GM18867 (cell line): Measurements from ENCODE around the gene NUP88.

Experiments used
- ATAC-seq: cut with Tn5 transposase; IDR thresholded peaks from one replicate; pipeline ENCODE4 v1.9.1; 2021; ENCODE audit warnings: mild to moderate bottlenecking, moderate library complexity; ENCODE audit not compliant: unreplicated experiment

NUP88 gene

GRCh38 chr17:5361426-5361825 lies 58.0 kb downstream of the NUP88 start:
- no peak for ATAC-seq

GRCh38 chr17:5355421-5356129 lies 63.9 kb downstream of the NUP88 start:
- no peak for ATAC-seq

GRCh38 chr17:5354886-5355415 lies 64.5 kb downstream of the NUP88 start:
- ATAC-seq, result no peak

GRCh38 chr17:5354310-5354709 lies 65.2 kb downstream of the NUP88 start:
- no peak for ATAC-seq

GRCh38 chr17:5352681-5353289 lies 66.7 kb downstream of the NUP88 start:
- no peak for ATAC-seq

GRCh38 chr17:5344914-5345313 lies 74.5 kb downstream of the NUP88 start:
- no peak for ATAC-seq
